ENCODE data around the gene NMNAT2. TPM values are rescaled to one million over a fixed set of nuclear protein-coding genes. Genes with fewer than 3 reads are reported as not detected.

NMNAT2 gene
- total RNA-seq, 4 donors from 2014 or later: 0.93 to 2.2 (median 1.9) TPM

DNA sequence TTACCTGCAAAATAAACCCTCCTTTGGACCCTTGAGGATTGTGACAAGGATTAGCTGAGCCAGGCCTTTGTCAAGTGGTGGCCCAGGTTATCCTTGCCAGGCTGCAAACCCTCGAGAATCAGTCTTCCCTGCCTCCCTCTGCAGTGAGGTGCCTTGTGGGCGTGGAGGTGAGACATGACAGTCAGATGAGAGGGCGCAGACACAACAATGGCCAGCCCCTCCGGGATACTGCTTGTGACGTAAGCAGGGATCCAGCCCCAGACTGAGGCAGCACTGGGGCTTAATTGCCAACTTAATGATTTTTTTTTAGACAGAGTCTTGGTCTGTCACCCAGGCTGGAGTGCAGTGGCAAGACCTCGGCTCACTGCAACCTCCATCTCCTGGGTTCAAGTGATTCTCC is 127.6 kb downstream of the NMNAT2 start:
- no peak overlapping the region for H3K4me3 ChIP-seq
- peak overlapping the region in 3 of 4 donors; percentile 49 to 78 (median 53) for H3K27ac ChIP-seq
- no peaks in the 10 kb centered on the region for H3K9me3 ChIP-seq
- no peak for TF ChIP-seq EP300 (IDR thresholded peaks at IDR 0.05)
- TF ChIP-seq POLR2A (IDR thresholded peaks at IDR 0.05): no peak
- no peaks in the 10 kb centered on the region for H3K36me3 ChIP-seq
- WGBS, 2 donors (ENCODE audit: low coverage in 1 of 2): 65 to 100% methylated on average over 1 to 2 of the region's 6 CpGs
- no peak for ATAC-seq
- no peaks in the 10 kb centered on the region for H3K27me3 ChIP-seq
- H3K4me1 ChIP-seq: peaks cover 0 to 23% (median 10%) of the 10 kb centered on the region in 3 donors

DNA sequence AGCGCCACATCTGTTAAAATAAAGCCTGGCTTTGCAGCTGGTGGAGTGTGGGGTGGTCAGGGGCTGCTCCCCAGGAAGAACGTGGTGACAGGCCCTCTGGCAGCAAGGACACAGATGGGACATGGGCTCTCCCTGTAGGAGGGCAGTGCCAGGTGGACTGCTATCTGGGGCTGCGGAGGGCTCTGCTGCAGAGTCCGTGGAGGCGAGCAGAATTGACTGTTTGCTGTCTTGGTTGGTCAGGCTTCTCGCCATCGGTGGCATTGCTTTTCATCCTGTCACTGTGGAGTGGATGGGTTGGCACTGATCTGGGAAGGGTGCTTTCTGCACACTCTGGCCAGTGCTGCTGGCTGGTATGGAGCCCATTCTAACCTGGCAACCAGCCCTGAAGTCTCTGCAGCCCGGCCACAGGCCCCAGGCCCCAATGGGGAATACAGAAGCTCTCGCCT is 129.1 kb downstream of the NMNAT2 start:
- no peaks in the 10 kb centered on the region for H3K36me3 ChIP-seq
- H3K27ac ChIP-seq: peak overlapping the region in 1 of 4 donors; percentile 1
- TF ChIP-seq, protein P1, sequence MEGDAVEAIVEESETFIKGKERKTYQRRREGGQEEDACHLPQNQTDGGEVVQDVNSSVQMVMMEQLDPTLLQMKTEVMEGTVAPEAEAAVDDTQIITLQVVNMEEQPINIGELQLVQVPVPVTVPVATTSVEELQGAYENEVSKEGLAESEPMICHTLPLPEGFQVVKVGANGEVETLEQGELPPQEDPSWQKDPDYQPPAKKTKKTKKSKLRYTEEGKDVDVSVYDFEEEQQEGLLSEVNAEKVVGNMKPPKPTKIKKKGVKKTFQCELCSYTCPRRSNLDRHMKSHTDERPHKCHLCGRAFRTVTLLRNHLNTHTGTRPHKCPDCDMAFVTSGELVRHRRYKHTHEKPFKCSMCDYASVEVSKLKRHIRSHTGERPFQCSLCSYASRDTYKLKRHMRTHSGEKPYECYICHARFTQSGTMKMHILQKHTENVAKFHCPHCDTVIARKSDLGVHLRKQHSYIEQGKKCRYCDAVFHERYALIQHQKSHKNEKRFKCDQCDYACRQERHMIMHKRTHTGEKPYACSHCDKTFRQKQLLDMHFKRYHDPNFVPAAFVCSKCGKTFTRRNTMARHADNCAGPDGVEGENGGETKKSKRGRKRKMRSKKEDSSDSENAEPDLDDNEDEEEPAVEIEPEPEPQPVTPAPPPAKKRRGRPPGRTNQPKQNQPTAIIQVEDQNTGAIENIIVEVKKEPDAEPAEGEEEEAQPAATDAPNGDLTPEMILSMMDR (IDR thresholded peaks at IDR 0.05): no peak
- no peak for TF ChIP-seq POLR2AphosphoS5 (IDR thresholded peaks at IDR 0.05)
- TF ChIP-seq EP300 (IDR thresholded peaks at IDR 0.05): no peak
- TF ChIP-seq POLR2A (IDR thresholded peaks at IDR 0.05): no peak
- no peaks in the 10 kb centered on the region for H3K9me3 ChIP-seq
- WGBS, 2 donors (ENCODE audit: low coverage in 1 of 2): 100% methylated on average over 1 of the region's 9 CpGs; no CpG with 5 or more reads in 1 of the 2 donors
- no peaks in the 10 kb centered on the region for H3K27me3 ChIP-seq
- no peak overlapping the region for H3K4me3 ChIP-seq
- ATAC-seq: no peak
- peaks cover 0 to 23% (median 10%) of the 10 kb centered on the region in 3 donors for H3K4me1 ChIP-seq

DNA sequence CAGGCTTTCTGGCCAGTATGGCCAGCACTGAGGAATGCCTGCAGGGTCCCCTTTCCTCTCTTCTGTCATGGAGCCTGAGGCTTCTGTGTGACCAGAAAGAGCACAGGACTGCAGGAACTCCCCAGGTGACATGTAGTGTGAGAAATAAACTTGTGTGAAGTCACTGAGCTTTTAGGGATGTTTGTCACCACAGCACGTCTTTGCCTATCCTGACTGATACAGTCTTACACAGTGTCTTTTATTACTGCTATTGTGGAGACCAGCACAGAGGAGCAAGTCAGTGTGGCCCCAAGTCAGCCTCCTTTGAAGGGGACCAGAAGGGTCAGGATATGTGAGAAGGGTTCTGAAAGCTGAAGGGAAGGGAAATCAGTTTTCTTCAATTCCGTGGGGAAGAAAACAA is 129.6 kb downstream of the NMNAT2 start:
- Histone ChIP-seq H3K27me3 (no peaks in the 10 kb centered on the region), H3K9me3 (no peaks in the 10 kb centered on the region), H3K4me1 (peaks cover 0 to 23% (median 10%) of the 10 kb centered on the region in 3 donors), H3K36me3 (no peaks in the 10 kb centered on the region), H3K27ac (no peak overlapping the region), H3K4me3 (no peak overlapping the region)
- 77 to 100% methylated on average over 1 to 2 of the region's 2 CpGs for WGBS, 2 donors (ENCODE audit: low coverage in 1 of 2)
- TF ChIP-seq EP300 (IDR thresholded peaks at IDR 0.05): no peak
- TF ChIP-seq, protein P1 (IDR thresholded peaks at IDR 0.05): no peak
- no peak for TF ChIP-seq POLR2AphosphoS5 (IDR thresholded peaks at IDR 0.05)
- no peak for TF ChIP-seq POLR2A (IDR thresholded peaks at IDR 0.05)
- ATAC-seq: no peak

DNA sequence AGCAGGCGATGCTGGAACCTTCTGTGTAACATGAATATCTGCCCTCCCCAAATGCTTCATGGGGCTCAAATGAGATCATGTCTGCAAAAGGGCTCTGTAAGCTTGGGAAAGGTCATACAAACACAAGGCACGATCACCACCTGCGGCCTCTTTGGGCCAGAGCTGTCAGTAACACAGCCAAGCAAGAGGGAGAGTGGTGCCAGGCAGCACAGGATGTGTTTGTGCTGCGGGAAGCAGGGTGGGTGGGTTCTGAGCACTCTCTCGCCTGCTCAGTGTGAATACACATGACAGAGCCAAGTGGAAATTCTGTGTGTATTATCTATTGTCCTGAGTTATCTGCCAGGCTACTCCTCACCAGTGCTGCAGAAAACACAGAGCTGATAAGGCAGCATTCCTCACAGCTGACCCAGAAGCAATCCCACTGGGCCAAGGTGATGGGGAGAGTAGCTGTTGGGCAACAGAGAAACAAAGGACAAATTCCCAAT is 130.9 kb downstream of the NMNAT2 start:
- TF ChIP-seq, protein P1 (IDR thresholded peaks at IDR 0.05): no peak
- no peak for TF ChIP-seq POLR2A (IDR thresholded peaks at IDR 0.05)
- no peak for TF ChIP-seq EP300 (IDR thresholded peaks at IDR 0.05)
- TF ChIP-seq POLR2AphosphoS5 (IDR thresholded peaks at IDR 0.05): peak; percentile 54

DNA sequence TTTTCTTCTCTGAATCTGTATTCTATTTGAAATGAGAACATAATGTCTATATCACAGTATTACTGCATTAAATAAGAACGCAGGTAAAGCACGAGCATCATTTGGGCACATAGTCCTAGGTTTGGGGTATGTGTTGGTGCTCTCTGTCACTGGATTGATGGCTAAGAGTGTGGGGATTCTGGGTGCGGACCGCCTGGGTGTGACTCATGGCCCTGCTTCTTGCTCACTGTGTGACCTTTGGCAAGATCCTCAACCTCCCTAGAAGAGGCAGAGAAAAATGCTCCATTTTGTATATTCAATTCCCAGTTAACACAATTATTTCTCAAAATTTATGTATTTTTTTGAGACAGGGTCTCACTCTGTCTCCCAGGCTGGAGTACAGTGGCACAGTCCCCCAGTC is 132.4 kb downstream of the NMNAT2 start:
- no peak overlapping the region for H3K27ac ChIP-seq
- ATAC-seq: no peak

More for the DNA sequence above, 130.9 kb downstream of the NMNAT2 start:
- no peaks in the 10 kb centered on the region for H3K27me3 ChIP-seq
- ATAC-seq: peak; percentile 61
- 10% methylated on average over 4 of the region's 5 CpGs; no CpG with 5 or more reads in 1 of the 2 donors for whole genome bisulfite sequencing, 2 donors (ENCODE audit: low coverage in 1 of 2)
- no peaks in the 10 kb centered on the region for H3K36me3 ChIP-seq
- peak overlapping the region in 3 of 4 donors; percentile 5 to 53 (median 18) for H3K27ac ChIP-seq
- H3K9me3 ChIP-seq: no peaks in the 10 kb centered on the region
- peaks cover 0 to 27% (median 13%) of the 10 kb centered on the region in 3 donors for H3K4me1 ChIP-seq
- no peak overlapping the region for H3K4me3 ChIP-seq

More for the DNA sequence above, 132.4 kb downstream of the NMNAT2 start:
- H3K9me3 ChIP-seq: no peaks in the 10 kb centered on the region
- no peaks in the 10 kb centered on the region for H3K36me3 ChIP-seq
- H3K4me3 ChIP-seq: no peak overlapping the region
- TF ChIP-seq EP300 (IDR thresholded peaks at IDR 0.05) (no peak), POLR2AphosphoS5 (IDR thresholded peaks at IDR 0.05) (no peak), POLR2A (IDR thresholded peaks at IDR 0.05) (no peak)
- TF ChIP-seq, protein P1 (IDR thresholded peaks at IDR 0.05): no peak
- WGBS, 2 donors (ENCODE audit: low coverage in 1 of 2): 60% methylated on average over 2 to 3 of the region's 4 CpGs
- peaks cover 0 to 29% (median 15%) of the 10 kb centered on the region in 3 donors for H3K4me1 ChIP-seq
- H3K27me3 ChIP-seq: no peaks in the 10 kb centered on the region
